GM12891 (cell line): ENCODE results near the gene SIRT3.

Source experiments
- POLR2A ChIP-seq: IDR thresholded peaks from 2 replicates; pipeline ENCODE4 v1.6.1; 2011; ENCODE audit warnings: low read depth, low read length, control low read depth
- POLR2AphosphoS5 ChIP-seq: IDR thresholded peaks from 2 replicates; pipeline ENCODE4 v1.6.1; 2011; ENCODE audit warnings: low read depth, low read length, control low read depth
- TAF1 ChIP-seq: IDR thresholded peaks from 2 replicates; pipeline ENCODE4 v1.6.1; 2011; ENCODE audit warnings: low read depth, low read length, control low read depth

DNA sequence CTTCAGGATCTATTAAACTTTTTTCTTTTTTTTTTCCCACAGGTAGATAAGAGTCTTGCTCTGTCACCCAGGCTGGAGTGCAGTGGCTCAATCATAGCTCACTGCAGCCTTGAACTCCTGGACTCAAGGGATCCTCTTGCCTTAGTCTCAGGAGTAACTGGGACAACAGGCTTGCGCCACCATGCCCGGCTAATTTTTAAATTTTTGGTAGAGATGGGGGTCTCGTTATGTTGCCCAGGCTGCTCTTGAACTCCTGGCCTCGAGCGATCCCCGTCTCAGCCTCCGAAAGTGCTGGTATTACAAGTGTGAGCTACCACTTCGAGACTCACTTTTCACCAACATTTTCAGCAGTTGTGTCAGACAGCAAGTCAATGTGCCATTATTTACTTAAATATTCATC is 962 bp downstream of the SIRT3 start:
- TF ChIP-seq POLR2A (no peak), POLR2AphosphoS5 (no peak), TAF1 (no peak)
